Keratinocyte (primary cell): ENCODE results near the gene CGNL1.

Experiments used
- CTCF ChIP-seq, 3 experiments: IDR thresholded peaks in 1 of 3; conservative IDR thresholded peaks in 1 of 3; optimal IDR thresholded peaks in 1 of 3; 2 replicates in 2 of 3; 3 replicates in 1 of 3; pipeline versions ENCODE3 to v1.5.1; 2011; ENCODE audit warnings: low read length in 3 of 3, mild to moderate bottlenecking in 3 of 3, moderate library complexity in 2 of 3, control low read depth in 1 of 3, inconsistent platforms in 1 of 3; ENCODE audit not compliant: insufficient read depth in 2 of 3; ENCODE audit errors: extremely low read depth in 1 of 3
- EZH2 ChIP-seq: IDR thresholded peaks from one replicate; pipeline ENCODE4 v1.6.1; 2012; ENCODE audit warnings: inconsistent platforms, mild to moderate bottlenecking, low read length, moderate library complexity

DNA sequence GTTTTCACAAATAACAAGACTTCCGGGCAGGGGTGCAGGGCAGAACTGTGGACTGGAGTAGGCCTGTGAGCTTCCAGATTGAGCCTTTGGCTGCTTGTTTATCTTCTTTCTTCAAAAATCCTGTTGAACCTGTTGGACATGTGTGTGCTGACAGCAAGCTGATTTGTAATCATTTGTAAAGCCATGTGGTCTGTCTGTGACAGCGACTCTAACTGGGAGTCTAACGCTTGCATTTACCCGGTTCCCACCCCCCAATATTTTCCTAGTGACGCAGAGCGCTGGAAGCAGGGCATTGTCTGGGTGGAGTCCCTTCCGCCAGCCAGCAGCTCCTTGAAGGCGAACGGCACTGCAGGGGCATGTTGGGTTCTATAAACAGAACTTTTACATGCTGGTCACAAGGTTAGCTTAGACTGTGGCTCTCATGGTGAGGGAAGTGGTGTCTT lies 129.7 kb downstream of the CGNL1 start:
- TF ChIP-seq CTCF (optimal IDR thresholded peaks at IDR 0.05 in 1 of 3, IDR thresholded peaks at IDR 0.05 in 1 of 3, conservative IDR thresholded peaks at IDR 0.05 in 1 of 3; ENCODE audit: extremely low read depth in 1 of 3, insufficient read depth in 2 of 3, low read length in 3 of 3) (no peak), EZH2 (no peak)
